ENCODE results near the gene NRXN2.

NRXN2 gene

DNA sequence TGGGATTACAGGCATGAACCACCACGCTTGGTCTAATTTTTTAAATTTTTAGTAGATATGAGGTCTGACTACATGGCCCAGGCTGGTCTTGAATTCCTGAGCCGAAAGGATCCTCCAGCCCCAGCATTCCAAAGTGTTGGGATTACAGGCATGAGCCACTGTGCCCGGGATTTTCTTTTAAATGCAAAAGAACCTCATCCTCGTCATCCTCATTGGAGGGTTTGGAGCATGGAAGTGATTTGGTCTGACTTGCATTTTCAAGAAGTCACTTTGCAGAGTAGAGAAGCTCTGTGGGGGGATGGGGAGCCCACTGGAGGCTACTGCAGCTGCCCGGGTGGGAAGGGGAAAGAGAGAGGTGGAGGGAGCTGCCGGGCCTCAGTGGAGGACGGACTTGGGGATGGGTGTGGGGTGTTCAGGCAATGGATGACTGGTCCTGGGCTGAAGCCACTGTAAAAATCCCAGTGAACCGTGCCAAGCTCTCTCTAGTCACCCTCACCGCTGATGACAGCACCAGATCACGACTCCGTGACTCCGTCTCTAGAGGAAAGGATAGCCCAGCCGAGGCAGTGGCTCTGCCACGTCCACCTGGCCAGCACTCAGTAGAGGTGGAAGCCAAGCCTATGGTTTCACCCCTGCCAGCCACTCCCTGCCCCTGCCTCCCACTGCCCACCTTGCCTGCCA, 164.8 kb downstream of the NRXN2 start:
- Histone ChIP-seq H3K27ac (ENCODE audit: low read length) (no peak overlapping the region), H3K36me3 (replicated peaks; ENCODE audit: insufficient read depth, low read length) (no peaks in the 10 kb centered on the region), H3K79me2 (ENCODE audit: low read length) (no peaks in the 10 kb centered on the region), H3K4me2 (ENCODE audit: low read depth, low read length) (no peak overlapping the region), H4K20me1 (ENCODE audit: insufficient read depth, low read length) (no peaks in the 10 kb centered on the region), H3K9me3 (replicated peaks; ENCODE audit: insufficient read depth, low read length) (no peaks in the 10 kb centered on the region), H3K4me1 (ENCODE audit: low read length) (no peaks in the 10 kb centered on the region), H3K4me3 (ENCODE audit: low read length) (no peak overlapping the region), H3K9me2 (replicated peaks; ENCODE audit: insufficient read depth, low read length) (no peaks in the 10 kb centered on the region), H3K9ac (ENCODE audit: low read length) (no peak overlapping the region), H3F3A (ENCODE audit: insufficient read depth, low read length) (no peaks in the 10 kb centered on the region), H2AFZ (ENCODE audit: low read length) (no peak overlapping the region), H3K27me3 (replicated peaks; ENCODE audit: insufficient read depth, low read length) (peaks cover 95% of the 10 kb centered on the region)
- no peak for DNase-seq
- TF ChIP-seq EZH2phosphoT487 (IDR thresholded peaks at IDR 0.05; ENCODE audit: low read length): no peak
- TF ChIP-seq, protein P1, sequence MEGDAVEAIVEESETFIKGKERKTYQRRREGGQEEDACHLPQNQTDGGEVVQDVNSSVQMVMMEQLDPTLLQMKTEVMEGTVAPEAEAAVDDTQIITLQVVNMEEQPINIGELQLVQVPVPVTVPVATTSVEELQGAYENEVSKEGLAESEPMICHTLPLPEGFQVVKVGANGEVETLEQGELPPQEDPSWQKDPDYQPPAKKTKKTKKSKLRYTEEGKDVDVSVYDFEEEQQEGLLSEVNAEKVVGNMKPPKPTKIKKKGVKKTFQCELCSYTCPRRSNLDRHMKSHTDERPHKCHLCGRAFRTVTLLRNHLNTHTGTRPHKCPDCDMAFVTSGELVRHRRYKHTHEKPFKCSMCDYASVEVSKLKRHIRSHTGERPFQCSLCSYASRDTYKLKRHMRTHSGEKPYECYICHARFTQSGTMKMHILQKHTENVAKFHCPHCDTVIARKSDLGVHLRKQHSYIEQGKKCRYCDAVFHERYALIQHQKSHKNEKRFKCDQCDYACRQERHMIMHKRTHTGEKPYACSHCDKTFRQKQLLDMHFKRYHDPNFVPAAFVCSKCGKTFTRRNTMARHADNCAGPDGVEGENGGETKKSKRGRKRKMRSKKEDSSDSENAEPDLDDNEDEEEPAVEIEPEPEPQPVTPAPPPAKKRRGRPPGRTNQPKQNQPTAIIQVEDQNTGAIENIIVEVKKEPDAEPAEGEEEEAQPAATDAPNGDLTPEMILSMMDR (IDR thresholded peaks at IDR 0.05; ENCODE audit: low read length): no peak
- no peak for TF ChIP-seq EZH2 (optimal IDR thresholded peaks at IDR 0.05; ENCODE audit: low read depth, low read length)

- H3K27me3 ChIP-seq (replicated peaks; ENCODE audit: insufficient read depth, low read length): peaks cover 92% of the 10 kb centered on the region
- no peaks in the 10 kb centered on the region for H3K9me3 ChIP-seq (replicated peaks; ENCODE audit: insufficient read depth, low read length)
- no peaks in the 10 kb centered on the region for H3K4me1 ChIP-seq (ENCODE audit: low read length)
- no peak overlapping the region for H2AFZ ChIP-seq (ENCODE audit: low read length)
- TF ChIP-seq, protein P1 (IDR thresholded peaks at IDR 0.05; ENCODE audit: low read length): no peak
- no peak for TF ChIP-seq EZH2 (optimal IDR thresholded peaks at IDR 0.05; ENCODE audit: low read depth, low read length)
- no peak for TF ChIP-seq EZH2phosphoT487 (IDR thresholded peaks at IDR 0.05; ENCODE audit: low read length)
- no peaks in the 10 kb centered on the region for H3K79me2 ChIP-seq (ENCODE audit: low read length)
- no peaks in the 10 kb centered on the region for H3K36me3 ChIP-seq (replicated peaks; ENCODE audit: insufficient read depth, low read length)
- H3K27ac ChIP-seq (ENCODE audit: low read length): no peak overlapping the region
- H3K4me2 ChIP-seq (ENCODE audit: low read depth, low read length): no peak overlapping the region
- no peak overlapping the region for H3K4me3 ChIP-seq (ENCODE audit: low read length)
- DNase-seq: no peak
- no peaks in the 10 kb centered on the region for H4K20me1 ChIP-seq (ENCODE audit: insufficient read depth, low read length)
- H3F3A ChIP-seq (ENCODE audit: insufficient read depth, low read length): no peaks in the 10 kb centered on the region
- H3K9ac ChIP-seq (ENCODE audit: low read length): no peak overlapping the region
- no peaks in the 10 kb centered on the region for H3K9me2 ChIP-seq (replicated peaks; ENCODE audit: insufficient read depth, low read length)
Measured at GRCh38 chr11:64556721-64557250, 166.2 kb downstream of the NRXN2 start.

Data from MM.1S (cell line).